GM19328 (cell line): ENCODE data around the gene STX3.
"Not testable (repeated sequence)": the region's sequence is repeated elsewhere in the genome, so short reads cannot be mapped to it uniquely, and the experiment has no call there.

ENCODE experiments used
- ATAC-seq: cut with Tn5 transposase; IDR thresholded peaks from one replicate; pipeline ENCODE4 v1.9.1; 2021; ENCODE audit warnings: mild to moderate bottlenecking, moderate library complexity; ENCODE audit not compliant: unreplicated experiment

STX3 gene

GRCh38 chr11:59785818-59786217 is 30.6 kb downstream of the STX3 start:
- ATAC-seq = no peak

- ATAC-seq = no peak
Observed at GRCh38 chr11:59787255-59787588, 32.0 kb downstream of the STX3 start.

- ATAC-seq = no peak
Observed at GRCh38 chr11:59787816-59788215, 32.6 kb downstream of the STX3 start.

GRCh38 chr11:59791639-59792038 is 36.5 kb downstream of the STX3 start:
- no peak for ATAC-seq

GRCh38 chr11:59792507-59792906 is 37.3 kb downstream of the STX3 start:
- ATAC-seq = no peak

- ATAC-seq = no peak
Observed at GRCh38 chr11:59794417-59794816, 39.2 kb downstream of the STX3 start.

GRCh38 chr11:59800390-59801025 is 45.3 kb downstream of the STX3 start:
- no peak for ATAC-seq

- no peak for ATAC-seq
Observed at GRCh38 chr11:59801160-59801706, 46.1 kb downstream of the STX3 start.

GRCh38 chr11:59801981-59802638 is 46.9 kb downstream of the STX3 start:
- no peak for ATAC-seq

GRCh38 chr11:59802639-59803176 is 47.5 kb downstream of the STX3 start:
- ATAC-seq = no peak

- ATAC-seq = no peak
Observed at GRCh38 chr11:59804061-59804460, 48.9 kb downstream of the STX3 start.

- no peak for ATAC-seq
Observed at GRCh38 chr11:59807047-59807610, 52.0 kb downstream of the STX3 start.

GRCh38 chr11:59810189-59810910 is 55.2 kb downstream of the STX3 start, which contains the start of gene MRPL16:
TSS of gene MRPL16 (minus strand) at chr11:59810778. CDS start at chr11:59810658, 120 bp downstream.
- ATAC-seq = peak; percentile 97

- ATAC-seq = no peak
Observed at GRCh38 chr11:59810911-59811259, 55.7 kb downstream of the STX3 start.

GRCh38 chr11:59812220-59812619 is 57.0 kb downstream of the STX3 start:
- no peak for ATAC-seq

- no peak for ATAC-seq
Observed at GRCh38 chr11:59813364-59813763, 58.2 kb downstream of the STX3 start.

GRCh38 chr11:59814021-59814420 is 58.8 kb downstream of the STX3 start:
- no peak for ATAC-seq

GRCh38 chr11:59815754-59816153 is 60.6 kb downstream of the STX3 start:
- no peak for ATAC-seq

GRCh38 chr11:59816434-59816833 is 61.3 kb downstream of the STX3 start:
- ATAC-seq = not testable (repeated sequence)

GRCh38 chr11:59818572-59818971 is 63.4 kb downstream of the STX3 start:
- no peak for ATAC-seq

- no peak for ATAC-seq
Observed at GRCh38 chr11:59822989-59823566, 67.9 kb downstream of the STX3 start.
